Measurements from ENCODE around the gene NRROS. TPM values are rescaled to one million over a fixed set of nuclear protein-coding genes. Genes with fewer than 3 reads are reported as not detected.

Gene NRROS
- total and polyA plus RNA-seq, 5 donors = 2.2 to 4.5 (median 3.4) TPM

- no peaks in the 10 kb centered on the region for H3K27me3 ChIP-seq (ENCODE audit: control insufficient read depth, insufficient read depth)
- H3K9me3 ChIP-seq (ENCODE audit: control insufficient read depth, low read length) = no peaks in the 10 kb centered on the region
- peaks cover 4% of the 10 kb centered on the region for H3K4me1 ChIP-seq (ENCODE audit: control insufficient read depth, insufficient read depth, low read length)
- no peak overlapping the region for H3K4me3 ChIP-seq (ENCODE audit: low read length)
- no peak for DNase-seq
- no peak overlapping the region for H3K27ac ChIP-seq (ENCODE audit: low read length)
- no peak for ATAC-seq
- WGBS = over 99% methylated on average over 4 of the region's 4 CpGs
- intact Hi-C loops (cut with DNase I) = no loop called here
Observed at GRCh38 chr3:196706731-196707130, 67.2 kb downstream of the NRROS start.

GRCh38 chr3:196707566-196707965, 68.1 kb downstream of the NRROS start:
- Histone ChIP-seq H3K4me3 (ENCODE audit: low read length) (no peak overlapping the region), H3K27me3 (ENCODE audit: control insufficient read depth, insufficient read depth) (no peaks in the 10 kb centered on the region), H3K27ac (ENCODE audit: low read length) (no peak overlapping the region), H3K9me3 (ENCODE audit: control insufficient read depth, low read length) (no peaks in the 10 kb centered on the region), H3K4me1 (ENCODE audit: control insufficient read depth, insufficient read depth, low read length) (peaks cover 4% of the 10 kb centered on the region)
- intact Hi-C loops (cut with DNase I) = no loop called here
- DNase-seq = no peak
- ATAC-seq = no peak
- WGBS = 90% methylated on average over 8 of the region's 8 CpGs

GRCh38 chr3:196708467-196708866, 69.0 kb downstream of the NRROS start:
- WGBS = 70% methylated on average over 7 of the region's 7 CpGs
- Histone ChIP-seq H3K9me3 (ENCODE audit: control insufficient read depth, low read length) (no peaks in the 10 kb centered on the region), H3K27me3 (ENCODE audit: control insufficient read depth, insufficient read depth) (no peaks in the 10 kb centered on the region), H3K4me3 (ENCODE audit: low read length) (no peak overlapping the region), H3K27ac (ENCODE audit: low read length) (no peak overlapping the region), H3K4me1 (ENCODE audit: control insufficient read depth, insufficient read depth, low read length) (peaks cover 4% of the 10 kb centered on the region)
- intact Hi-C loops (cut with DNase I) = no loop called here
- no peak for DNase-seq
- ATAC-seq = no peak

Other genes starting within 250 kb of the NRROS start
- 10 to 100 TPM; 33.7 to 36.3 (median 35.4) TPM for gene UBXN7, start 207.3 kb upstream of the NRROS start, total RNA-seq
- gene UBXN7, start 207.3 kb upstream of the NRROS start, polyA plus RNA-seq = 11.6 TPM
- gene RNF168, start 135.9 kb upstream of the NRROS start, total RNA-seq = 10 to 100 TPM; 18.5 to 24.9 (median 22.6) TPM
- gene RNF168, start 135.9 kb upstream of the NRROS start, polyA plus RNA-seq = 6.8 TPM
- 10 to 100 TPM; 12.1 to 48.1 (median 34.7) TPM for gene SMCO1, start 124.3 kb upstream of the NRROS start, total RNA-seq
- 46.1 TPM for gene SMCO1, start 124.3 kb upstream of the NRROS start, polyA plus RNA-seq
- 10 to 100 TPM in 2 of 4 donors, 1 to 10 TPM in 2; 8.3 to 10.2 (median 9.6) TPM for gene WDR53, start 71.1 kb upstream of the NRROS start, total RNA-seq
- gene WDR53, start 71.1 kb upstream of the NRROS start, polyA plus RNA-seq = 10.3 TPM
- 1 to 10 TPM; 4.9 to 7.6 (median 6.9) TPM for gene FBXO45, start 71.0 kb upstream of the NRROS start, total RNA-seq
- 3.0 TPM for gene FBXO45, start 71.0 kb upstream of the NRROS start, polyA plus RNA-seq
- 1 to 10 TPM; 1.3 to 2.4 (median 1.7) TPM for gene CEP19, start 72.6 kb downstream of the NRROS start, total RNA-seq
- gene CEP19, start 72.6 kb downstream of the NRROS start, polyA plus RNA-seq = 1.4 TPM
- gene PIGX, start 72.7 kb downstream of the NRROS start, total RNA-seq = 10 to 100 TPM; 15.9 to 18.4 (median 16.4) TPM
- 12.0 TPM for gene PIGX, start 72.7 kb downstream of the NRROS start, polyA plus RNA-seq
- gene PAK2, start 100.2 kb downstream of the NRROS start, total RNA-seq = 10 to 100 TPM; 47.0 to 84.2 (median 54.0) TPM
- 21.8 TPM for gene PAK2, start 100.2 kb downstream of the NRROS start, polyA plus RNA-seq
- 10 to 100 TPM; 19.9 to 31.0 (median 21.7) TPM for gene SENP5, start 228.2 kb downstream of the NRROS start, total RNA-seq
- 9.3 TPM for gene SENP5, start 228.2 kb downstream of the NRROS start, polyA plus RNA-seq

Measured in right cardiac atrium (tissue), 5 donors.